K562 (cell line): ENCODE data around the gene ACSL3. TPM values are rescaled to one million over a fixed set of nuclear protein-coding genes. Genes with fewer than 3 reads are reported as not detected.

Source experiments
- CTCF ChIP-seq, 3 experiments: IDR thresholded peaks in 2 of 3; conservative IDR thresholded peaks in 1 of 3; 2 replicates each; pipeline ENCODE4 v1.5.1; 2011 to 2012; ENCODE audit warnings: low read length in 3 of 3, mild to moderate bottlenecking in 3 of 3, control low read depth in 2 of 3, improper control_type of control experiment in 1 of 3, inconsistent platforms in 1 of 3, low read depth in 1 of 3, mixed read lengths in 1 of 3, moderate library complexity in 1 of 3; ENCODE audit not compliant: insufficient read depth in 2 of 3
- EZH2 ChIP-seq: IDR thresholded peaks from 2 replicates; pipeline ENCODE4 v1.6.1; 2012; ENCODE audit warnings: low read depth, mild to moderate bottlenecking, inconsistent platforms, low read length, borderline replicate concordance
- GTF2E2 ChIP-seq: fragments of 200-800 bp; sonication (Bioruptor generic); IDR thresholded peaks from 2 replicates; pipeline ENCODE4 v1.6.1; 2016; ENCODE audit warnings: missing genetic modification characterization, missing compliant biosample characterization
- MCM3 ChIP-seq: fragments of 450-650 bp; IDR thresholded peaks from 2 replicates; pipeline ENCODE4 v1.6.1; 2016
- POU5F1 ChIP-seq: fragments of 150-350 bp; IDR thresholded peaks from 2 replicates; pipeline ENCODE4 v1.6.1; 2014; ENCODE audit warnings: borderline replicate concordance, low read length, low read depth, mild to moderate bottlenecking; ENCODE audit not compliant: partially characterized antibody
- RAD21 ChIP-seq, 2 experiments: fragments of 250-450 bp in 1 of 2; fragments of 450-650 bp in 1 of 2; sonication (Bioruptor Pico) in 1 of 2; formaldehyde crosslinking in 1 of 2; IDR thresholded peaks in 1 of 2; conservative IDR thresholded peaks in 1 of 2; 2 replicates each; pipeline versions ENCODE4 v1.4.0 to v1.8.0; 2020 to 2022; ENCODE audit warnings: mild to moderate bottlenecking in 2 of 2, moderate library complexity in 1 of 2
- RBBP5 ChIP-seq: fragments of 200-600 bp; sonication (generic); IDR thresholded peaks from 2 replicates; pipeline ENCODE4 v1.6.1; 2012; ENCODE audit warnings: borderline replicate concordance, mild to moderate bottlenecking, low read length, control low read depth, inconsistent platforms; ENCODE audit not compliant: insufficient read depth, poor library complexity, severe bottlenecking
- REST ChIP-seq, 2 experiments: fragments of 450-650 bp; formaldehyde crosslinking in 1 of 2; IDR thresholded peaks; 2 replicates each; pipeline versions ENCODE4 v1.4.0 to v1.6.1; 2014 to 2020; ENCODE audit warnings: mild to moderate bottlenecking in 2 of 2, borderline replicate concordance in 1 of 2, low read depth in 1 of 2
- SAFB ChIP-seq: fragments of 200-400 bp; formaldehyde crosslinking; IDR thresholded peaks from 2 replicates; pipeline ENCODE4 v1.6.1; 2017; ENCODE audit warnings: low read depth, low read length, borderline replicate concordance
- TAF15 ChIP-seq: fragments of 200-400 bp; formaldehyde crosslinking; IDR thresholded peaks from 2 replicates; pipeline ENCODE4 v1.6.1; 2017; ENCODE audit warnings: mild to moderate bottlenecking, low read depth, low read length, moderate library complexity
- TCF15 ChIP-seq: fragments of 250-450 bp; sonication (Bioruptor Pico); IDR thresholded peaks from 2 replicates; pipeline ENCODE4 v1.8.0; 2022; ENCODE audit warnings: moderate library complexity, mild to moderate bottlenecking, inconsistent platforms
- ZNF124 ChIP-seq: sonication (generic); formaldehyde crosslinking; IDR thresholded peaks from 2 replicates; pipeline ENCODE4 v1.8.1; 2022; ENCODE audit warnings: missing genetic modification reagents
- ZNF277 ChIP-seq: fragments of 250-450 bp; sonication (Bioruptor Pico); IDR thresholded peaks from 2 replicates; pipeline ENCODE4 v1.8.0; 2022; ENCODE audit warnings: inconsistent platforms, mild to moderate bottlenecking, moderate library complexity, borderline replicate concordance
- polyA plus RNA-seq, 8 experiments: library from polyadenylated mRNA; depleted of rRNA in 4 of 8; stranded (reverse) in 5 of 8; unstranded in 3 of 8; fragments of >200 nt; fragmentation: Nextera tagmentation in 2 of 8; fragmentation: Illumina TruSeq in 1 of 8; extraction: Ambion mirVana in 2 of 8; extraction: Trizol in 1 of 8; gene quantifications; 2 replicates each; pipeline versions ENCODE4 v1.2.1 to v1.2.3, GENCODE V29; 2011 to 2014; ENCODE audit warnings: inconsistent platforms in 1 of 8, missing spikeins in 1 of 8
- total RNA-seq, 7 experiments: library from RNA; depleted of rRNA in 6 of 7; stranded (reverse); fragments of >200 nt in 6 of 7; fragmentation: Illumina TruSeq in 2 of 7; extraction: Trizol in 2 of 7; gene quantifications; 2 replicates each; pipeline versions ENCODE4 v1.2.1 to v1.2.3, GENCODE V29; 2011 to 2021; ENCODE audit warnings: low replicate concordance in 1 of 7

Gene ACSL3
- total and polyA plus RNA-seq, 9 of the 15 experiments (the other 6 are each of a cell fraction or from before 2014, with no cell fraction given): 21.3 to 123 (median 85.2) TPM

- TF ChIP-seq RAD21 (CRISPR knock-in tag; conservative IDR thresholded peaks at IDR 0.05 in 1 of 2, IDR thresholded peaks at IDR 0.05 in 1 of 2) (peak; percentile 58 to 75), TCF15 (CRISPR knock-in tag) (no peak), POU5F1 (no peak), EZH2 (no peak), CTCF (IDR thresholded peaks at IDR 0.05 in 2 of 3, conservative IDR thresholded peaks at IDR 0.05 in 1 of 3; ENCODE audit: insufficient read depth in 2 of 3, low read depth in 1 of 3, low read length in 3 of 3) (peak; percentile 38 to 68 (median 43); a peak in 4 of 6 replicates), ZNF277 (CRISPR knock-in tag) (no peak), TAF15 (no peak), SAFB (no peak), RBBP5 (no peak), MCM3 (no peak), REST (IDR thresholded peaks at IDR 0.05; ENCODE audit: borderline replicate concordance) (peak; percentile 38; the same call in 1 of the 2 replicates), REST (CRISPR knock-in tag; IDR thresholded peaks at IDR 0.05; ENCODE audit: low read depth) (no peak), GTF2E2 (tag) (no peak), ZNF124 (CRISPR knock-in tag) (no peak)
Measured at GRCh38 chr2:222903234-222904220, 42.7 kb downstream of the ACSL3 start (continued).
